H1 (cell line): ENCODE data around the gene ADCY2. TPM values are rescaled to one million over a fixed set of nuclear protein-coding genes. Genes with fewer than 3 reads are reported as not detected.

Experiments used
- FOSL1 ChIP-seq: IDR thresholded peaks from 2 replicates; pipeline ENCODE4 v1.6.1; 2011; ENCODE audit warnings: mild to moderate bottlenecking, low read depth, low read length, moderate library complexity; ENCODE audit not compliant: insufficient read depth
- HDAC6 ChIP-seq: IDR thresholded peaks from one replicate; pipeline ENCODE4 v1.7.1; 2012; ENCODE audit warnings: low read depth, mild to moderate bottlenecking, inconsistent platforms, low read length, moderate library complexity
- POLR2A ChIP-seq, 2 experiments: IDR thresholded peaks; 1 replicate in 1 of 2; 2 replicates in 1 of 2; pipeline ENCODE4 v1.6.1; 2011; ENCODE audit warnings: low read depth in 2 of 2, low read length in 2 of 2, mild to moderate bottlenecking in 2 of 2; ENCODE audit errors: control extremely low read depth in 1 of 2
- SP1 ChIP-seq: IDR thresholded peaks from 2 replicates; pipeline ENCODE4 v1.6.1; 2011; ENCODE audit warnings: low read depth, low read length
- SP4 ChIP-seq: IDR thresholded peaks from 2 replicates; pipeline ENCODE4 v1.6.1; 2012; ENCODE audit warnings: low read length, inconsistent platforms
- YY1 ChIP-seq: IDR thresholded peaks from 2 replicates; pipeline ENCODE4 v1.6.1; 2011; ENCODE audit warnings: low read depth, mild to moderate bottlenecking, low read length
- polyA plus RNA-seq, 7 experiments: library from polyadenylated mRNA; depleted of rRNA in 3 of 7; stranded (reverse) in 5 of 7; unstranded in 2 of 7; fragments of >200 nt in 5 of 7; fragments of 200-250 nt in 2 of 7; gene quantifications; 1 replicate in 5 of 7; 2 replicates in 1 of 7; 4 replicates in 1 of 7; pipeline versions ENCODE4 v1.2.1 to v1.2.3, GENCODE V29; 2011 to 2013; ENCODE audit warnings: missing spikeins in 2 of 7, mixed read lengths in 2 of 7
- total RNA-seq: library from RNA; stranded (reverse); fragmentation: NEBNext Ultra II Directional; extraction: Animal tissue kit (Norgen Biotek cat#: 25700); gene quantifications from 2 replicates; pipeline ENCODE4 v1.2.1, GENCODE V29; 2021
- TF ChIP-seq, protein P1 (sequence below): fragments of 300-600 bp; sonication (generic); IDR thresholded peaks from 2 replicates; pipeline ENCODE4 v1.7.1; 2012; ENCODE audit warnings: low read length, moderate library complexity, mild to moderate bottlenecking, inconsistent platforms; ENCODE audit not compliant: insufficient replicate concordance

ADCY2 gene
- total and polyA plus RNA-seq, 2 of the 8 experiments (the other 6 are each of a cell fraction or from before 2014, with no cell fraction given): 35.8 to 122 TPM

DNA sequence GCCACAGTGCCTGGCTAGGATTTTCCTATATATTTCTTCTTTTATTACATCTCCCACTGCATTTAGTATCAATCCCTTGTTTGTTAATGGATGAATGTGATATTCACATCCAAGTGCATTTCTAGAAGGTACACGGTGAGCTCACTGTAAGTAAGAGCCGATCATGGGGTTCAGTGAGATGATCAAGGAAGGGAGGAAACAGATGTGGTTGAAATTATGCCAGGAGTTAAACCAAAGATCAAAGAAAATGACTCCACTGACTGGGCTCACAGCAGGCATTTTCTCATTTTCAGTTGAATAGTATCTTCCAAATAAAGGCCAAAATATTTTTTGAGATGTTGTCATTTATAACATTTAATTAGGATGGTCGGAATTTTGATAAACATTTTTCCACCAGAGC, 357.2 kb downstream of the ADCY2 start (continued):
- TF ChIP-seq, protein P1, sequence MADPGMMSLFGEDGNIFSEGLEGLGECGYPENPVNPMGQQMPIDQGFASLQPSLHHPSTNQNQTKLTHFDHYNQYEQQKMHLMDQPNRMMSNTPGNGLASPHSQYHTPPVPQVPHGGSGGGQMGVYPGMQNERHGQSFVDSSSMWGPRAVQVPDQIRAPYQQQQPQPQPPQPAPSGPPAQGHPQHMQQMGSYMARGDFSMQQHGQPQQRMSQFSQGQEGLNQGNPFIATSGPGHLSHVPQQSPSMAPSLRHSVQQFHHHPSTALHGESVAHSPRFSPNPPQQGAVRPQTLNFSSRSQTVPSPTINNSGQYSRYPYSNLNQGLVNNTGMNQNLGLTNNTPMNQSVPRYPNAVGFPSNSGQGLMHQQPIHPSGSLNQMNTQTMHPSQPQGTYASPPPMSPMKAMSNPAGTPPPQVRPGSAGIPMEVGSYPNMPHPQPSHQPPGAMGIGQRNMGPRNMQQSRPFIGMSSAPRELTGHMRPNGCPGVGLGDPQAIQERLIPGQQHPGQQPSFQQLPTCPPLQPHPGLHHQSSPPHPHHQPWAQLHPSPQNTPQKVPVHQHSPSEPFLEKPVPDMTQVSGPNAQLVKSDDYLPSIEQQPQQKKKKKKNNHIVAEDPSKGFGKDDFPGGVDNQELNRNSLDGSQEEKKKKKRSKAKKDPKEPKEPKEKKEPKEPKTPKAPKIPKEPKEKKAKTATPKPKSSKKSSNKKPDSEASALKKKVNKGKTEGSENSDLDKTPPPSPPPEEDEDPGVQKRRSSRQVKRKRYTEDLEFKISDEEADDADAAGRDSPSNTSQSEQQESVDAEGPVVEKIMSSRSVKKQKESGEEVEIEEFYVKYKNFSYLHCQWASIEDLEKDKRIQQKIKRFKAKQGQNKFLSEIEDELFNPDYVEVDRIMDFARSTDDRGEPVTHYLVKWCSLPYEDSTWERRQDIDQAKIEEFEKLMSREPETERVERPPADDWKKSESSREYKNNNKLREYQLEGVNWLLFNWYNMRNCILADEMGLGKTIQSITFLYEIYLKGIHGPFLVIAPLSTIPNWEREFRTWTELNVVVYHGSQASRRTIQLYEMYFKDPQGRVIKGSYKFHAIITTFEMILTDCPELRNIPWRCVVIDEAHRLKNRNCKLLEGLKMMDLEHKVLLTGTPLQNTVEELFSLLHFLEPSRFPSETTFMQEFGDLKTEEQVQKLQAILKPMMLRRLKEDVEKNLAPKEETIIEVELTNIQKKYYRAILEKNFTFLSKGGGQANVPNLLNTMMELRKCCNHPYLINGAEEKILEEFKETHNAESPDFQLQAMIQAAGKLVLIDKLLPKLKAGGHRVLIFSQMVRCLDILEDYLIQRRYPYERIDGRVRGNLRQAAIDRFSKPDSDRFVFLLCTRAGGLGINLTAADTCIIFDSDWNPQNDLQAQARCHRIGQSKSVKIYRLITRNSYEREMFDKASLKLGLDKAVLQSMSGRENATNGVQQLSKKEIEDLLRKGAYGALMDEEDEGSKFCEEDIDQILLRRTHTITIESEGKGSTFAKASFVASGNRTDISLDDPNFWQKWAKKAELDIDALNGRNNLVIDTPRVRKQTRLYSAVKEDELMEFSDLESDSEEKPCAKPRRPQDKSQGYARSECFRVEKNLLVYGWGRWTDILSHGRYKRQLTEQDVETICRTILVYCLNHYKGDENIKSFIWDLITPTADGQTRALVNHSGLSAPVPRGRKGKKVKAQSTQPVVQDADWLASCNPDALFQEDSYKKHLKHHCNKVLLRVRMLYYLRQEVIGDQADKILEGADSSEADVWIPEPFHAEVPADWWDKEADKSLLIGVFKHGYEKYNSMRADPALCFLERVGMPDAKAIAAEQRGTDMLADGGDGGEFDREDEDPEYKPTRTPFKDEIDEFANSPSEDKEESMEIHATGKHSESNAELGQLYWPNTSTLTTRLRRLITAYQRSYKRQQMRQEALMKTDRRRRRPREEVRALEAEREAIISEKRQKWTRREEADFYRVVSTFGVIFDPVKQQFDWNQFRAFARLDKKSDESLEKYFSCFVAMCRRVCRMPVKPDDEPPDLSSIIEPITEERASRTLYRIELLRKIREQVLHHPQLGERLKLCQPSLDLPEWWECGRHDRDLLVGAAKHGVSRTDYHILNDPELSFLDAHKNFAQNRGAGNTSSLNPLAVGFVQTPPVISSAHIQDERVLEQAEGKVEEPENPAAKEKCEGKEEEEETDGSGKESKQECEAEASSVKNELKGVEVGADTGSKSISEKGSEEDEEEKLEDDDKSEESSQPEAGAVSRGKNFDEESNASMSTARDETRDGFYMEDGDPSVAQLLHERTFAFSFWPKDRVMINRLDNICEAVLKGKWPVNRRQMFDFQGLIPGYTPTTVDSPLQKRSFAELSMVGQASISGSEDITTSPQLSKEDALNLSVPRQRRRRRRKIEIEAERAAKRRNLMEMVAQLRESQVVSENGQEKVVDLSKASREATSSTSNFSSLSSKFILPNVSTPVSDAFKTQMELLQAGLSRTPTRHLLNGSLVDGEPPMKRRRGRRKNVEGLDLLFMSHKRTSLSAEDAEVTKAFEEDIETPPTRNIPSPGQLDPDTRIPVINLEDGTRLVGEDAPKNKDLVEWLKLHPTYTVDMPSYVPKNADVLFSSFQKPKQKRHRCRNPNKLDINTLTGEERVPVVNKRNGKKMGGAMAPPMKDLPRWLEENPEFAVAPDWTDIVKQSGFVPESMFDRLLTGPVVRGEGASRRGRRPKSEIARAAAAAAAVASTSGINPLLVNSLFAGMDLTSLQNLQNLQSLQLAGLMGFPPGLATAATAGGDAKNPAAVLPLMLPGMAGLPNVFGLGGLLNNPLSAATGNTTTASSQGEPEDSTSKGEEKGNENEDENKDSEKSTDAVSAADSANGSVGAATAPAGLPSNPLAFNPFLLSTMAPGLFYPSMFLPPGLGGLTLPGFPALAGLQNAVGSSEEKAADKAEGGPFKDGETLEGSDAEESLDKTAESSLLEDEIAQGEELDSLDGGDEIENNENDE: no peak
- no peak for TF ChIP-seq FOSL1
- TF ChIP-seq SP4: no peak
- no peak for TF ChIP-seq POLR2A (IDR thresholded peaks at IDR 0.05; ENCODE audit: control extremely low read depth in 1 of 2, low read depth in 2 of 2, low read length in 2 of 2)
- no peak for TF ChIP-seq YY1
- TF ChIP-seq HDAC6: no peak
- no peak for TF ChIP-seq SP1
